Sciatic nerve (tissue), 2 donors: ENCODE results near the gene SMARCD1. TPM values are rescaled to one million over a fixed set of nuclear protein-coding genes. Genes with fewer than 3 reads are reported as not detected.

ENCODE experiments used
- ATAC-seq: fragments of 200-7000 bp; cut with Tn5 transposase; one replicate; pipeline ENCODE4 v1.9.1; 2020; ENCODE audit warnings: mild to moderate bottlenecking, moderate library complexity
- DNase-seq: peaks from one replicate; pipeline ENCODE4 v3.0.0-alpha.2; 2020; ENCODE audit warnings: low spot score
- intact Hi-C: fragments of 100-400 bp; cut with DNase I; formaldehyde crosslinking; loops from one replicate; pipeline ENCODE4 v1.14.2; 2022
- total RNA-seq: library from RNA; stranded (reverse); fragmentation: NEBNext Ultra II Directional; extraction: Animal tissue kit (Norgen Biotek cat#: 25700); gene quantifications from one replicate; pipeline ENCODE4 v1.2.1, GENCODE V29; 2021
- donor health status: DM: no; HTN: no; CAD: no.
- donor health status: DM: no; HTN: no; CAD: no.

SMARCD1 gene
- total RNA-seq, 1 donor from 2014 or later: 35.2 TPM

DNA sequence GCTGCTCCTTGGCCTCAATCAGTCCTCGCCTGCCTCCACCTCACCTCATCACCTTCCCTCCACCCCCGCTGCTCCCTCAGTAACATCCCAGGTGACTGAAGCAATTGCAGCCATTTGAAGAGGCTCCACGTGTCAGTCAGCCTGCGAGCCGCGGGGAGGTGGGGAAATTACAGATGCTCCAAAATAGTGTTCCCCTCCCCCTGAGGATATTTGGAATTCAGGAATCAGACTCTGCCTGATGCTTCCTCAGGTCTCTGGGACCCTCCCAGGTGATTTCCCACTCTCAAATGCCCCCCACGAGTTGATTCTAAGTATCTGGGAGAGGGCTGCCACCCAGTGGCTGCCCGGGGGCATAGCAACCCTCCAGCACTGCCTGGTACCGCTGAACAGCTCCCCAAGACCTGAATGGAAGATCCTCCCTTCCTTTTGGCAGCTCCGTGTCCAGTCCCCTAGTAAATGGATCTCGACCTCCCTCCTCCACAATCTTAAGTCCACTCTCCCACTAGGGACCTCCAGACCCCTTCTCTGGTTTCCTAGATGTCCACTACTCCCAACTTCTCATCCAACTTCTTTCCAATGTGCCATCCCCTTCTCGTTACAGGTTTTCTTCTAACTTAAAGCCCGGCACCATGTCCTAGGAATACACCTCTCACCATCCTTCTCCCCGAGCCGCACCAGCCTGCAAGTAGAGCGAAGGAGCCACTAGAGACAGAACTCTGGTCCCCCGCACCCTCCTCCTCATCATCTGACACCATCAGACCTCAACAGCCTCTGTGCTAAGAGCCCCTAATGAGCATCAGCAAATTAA is 29.1 kb upstream of the SMARCD1 start:
- intact Hi-C loops: loop anchor here (5.0 to 10.0 kb wide), 2 partner anchors 84 to 191 kb away; partner anchors contain the start of gene AQP6
- DNase-seq (no peak), ATAC-seq (peak; percentile 72)

DNA sequence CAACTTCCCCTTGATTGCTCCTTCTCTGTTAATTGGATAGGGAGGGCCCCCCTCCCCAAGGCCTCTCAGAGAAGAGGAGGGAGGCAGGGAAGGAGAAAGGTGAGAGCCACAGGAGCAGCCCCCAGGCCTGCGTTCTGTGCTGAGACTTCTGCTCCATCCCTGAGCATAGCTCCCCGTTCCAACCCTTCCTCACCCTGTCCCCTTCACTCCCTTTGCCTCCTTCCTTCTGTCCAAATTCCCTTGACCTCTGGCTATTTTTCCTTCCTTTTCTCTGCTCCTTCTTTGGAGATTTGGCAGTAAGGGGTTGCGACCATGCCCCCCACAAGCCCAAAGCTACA is 28.5 kb upstream of the SMARCD1 start:
- intact Hi-C loops: loop anchor here (5.0 to 10.0 kb wide), 2 partner anchors 84 to 192 kb away; partner anchors contain the start of gene AQP6
- DNase-seq (no peak), ATAC-seq (no peak)

DNA sequence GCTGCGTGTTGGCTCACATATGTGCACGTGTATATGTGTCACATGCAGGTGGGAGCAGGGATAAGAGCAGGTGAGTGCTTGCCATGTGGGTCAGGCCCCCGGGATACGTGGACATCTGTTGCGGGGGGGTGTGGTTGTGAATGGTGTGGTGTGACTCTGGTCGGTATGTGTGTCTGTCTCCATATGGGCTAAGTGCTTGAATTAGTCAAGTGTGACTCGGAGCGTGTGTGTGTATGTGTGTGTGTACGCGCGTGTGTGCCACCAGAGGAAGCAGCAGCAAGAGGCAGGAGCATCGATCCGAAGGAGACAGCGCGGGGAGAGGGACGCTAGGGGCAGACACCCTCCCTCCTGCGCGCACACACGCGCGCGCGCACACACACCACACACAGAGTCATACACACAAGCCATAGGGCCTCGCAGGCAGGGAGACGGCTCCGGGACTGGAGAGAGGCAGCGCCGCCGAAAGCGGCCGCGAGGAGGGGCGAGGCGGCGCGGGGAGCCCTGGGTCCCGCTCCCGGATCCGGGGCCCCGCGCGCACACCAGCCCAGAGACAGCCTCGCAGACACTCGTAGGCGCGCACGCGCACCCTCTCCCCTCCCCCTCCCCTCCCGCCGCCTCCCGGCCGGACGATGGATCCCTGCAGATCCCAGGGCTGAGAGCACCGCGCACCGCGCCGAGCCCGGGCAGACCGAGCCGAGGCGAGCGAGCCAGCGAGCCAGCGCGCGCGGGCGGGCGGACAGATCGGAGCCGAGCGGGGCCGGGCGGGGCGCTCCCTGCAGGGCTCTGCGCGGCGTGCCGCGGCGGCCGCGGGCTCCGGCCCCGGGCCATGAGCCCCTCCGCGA is 27.9 kb upstream of the SMARCD1 start, which contains the start of gene ASIC1:
Gene ASIC1, plus strand, starts transcription at position 597 of the 842 bp plus-strand sequence. CDS start 1,171 bp downstream, outside the sequence.
- intact Hi-C loops: loop anchor here (5.0 to 10.0 kb wide), 2 partner anchors 85 to 192 kb away; partner anchors contain the start of gene AQP6
- DNase-seq (peak; percentile 87), ATAC-seq (peak; percentile 79)

DNA sequence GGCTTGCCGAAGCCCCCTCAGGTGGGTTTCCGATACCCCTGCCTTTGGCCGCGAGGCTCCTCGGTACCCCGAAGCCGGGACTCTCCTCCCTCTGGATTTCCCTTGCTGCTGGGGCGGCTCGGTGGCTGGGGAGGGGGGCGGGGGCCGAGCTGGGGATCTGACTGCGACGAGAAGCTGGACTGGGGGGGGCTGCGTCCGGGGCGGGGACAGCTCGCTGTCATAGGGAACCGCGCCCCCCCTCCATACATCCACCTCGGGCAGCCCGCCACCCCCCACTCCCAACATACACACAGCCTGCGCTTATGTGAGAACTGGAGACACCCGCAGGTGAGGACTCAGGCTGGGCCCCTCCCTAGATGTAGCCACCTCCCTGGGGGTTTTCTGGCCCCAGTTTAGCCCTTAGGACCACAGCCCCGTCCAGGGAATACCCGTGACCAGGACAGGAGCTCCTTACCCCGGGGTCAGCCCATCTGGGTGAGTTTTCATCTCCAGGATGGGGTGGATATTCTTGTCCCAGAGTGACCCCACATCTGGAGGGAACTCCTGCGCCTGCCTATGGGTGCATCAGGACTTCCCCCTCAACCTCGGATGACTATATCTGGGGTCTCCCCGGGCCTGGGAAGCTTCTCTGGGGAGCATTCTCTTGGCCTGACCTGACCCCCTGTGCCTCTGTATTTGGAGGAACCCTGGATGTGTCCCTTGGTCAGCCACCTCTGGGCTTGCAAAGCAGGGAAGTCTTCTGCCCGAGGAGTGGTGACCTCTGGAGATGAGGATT is 27.1 kb upstream of the SMARCD1 start:
- intact Hi-C loops: loop anchor here (5.0 to 10.0 kb wide), 2 partner anchors 86 to 193 kb away; partner anchors contain the start of gene AQP6
- DNase-seq: no peak
- ATAC-seq: no peak

DNA sequence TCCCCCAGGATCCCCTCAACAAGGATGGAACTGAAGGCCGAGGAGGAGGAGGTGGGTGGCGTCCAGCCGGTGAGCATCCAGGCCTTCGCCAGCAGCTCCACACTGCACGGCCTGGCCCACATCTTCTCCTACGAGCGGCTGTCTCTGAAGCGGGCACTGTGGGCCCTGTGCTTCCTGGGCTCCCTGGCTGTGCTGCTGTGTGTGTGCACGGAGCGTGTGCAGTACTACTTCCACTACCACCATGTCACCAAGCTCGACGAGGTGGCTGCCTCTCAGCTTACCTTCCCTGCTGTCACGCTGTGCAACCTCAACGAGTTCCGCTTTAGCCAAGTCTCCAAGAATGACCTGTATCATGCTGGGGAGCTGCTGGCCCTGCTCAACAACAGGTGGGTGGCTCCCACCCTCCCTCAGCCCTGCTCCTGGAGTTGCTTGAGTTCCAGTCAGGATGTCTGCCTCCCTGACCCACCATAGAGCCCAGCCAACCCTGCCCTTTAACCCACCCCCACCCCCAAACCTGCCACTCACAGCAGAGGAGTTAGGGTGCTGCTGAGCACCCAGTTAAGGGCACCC is 26.3 kb upstream of the SMARCD1 start:
- no peak for DNase-seq
- intact Hi-C loops: loop anchor here (5.0 to 10.0 kb wide), 2 partner anchors 87 to 194 kb away; partner anchors contain the start of gene AQP6
- no peak for ATAC-seq

DNA sequence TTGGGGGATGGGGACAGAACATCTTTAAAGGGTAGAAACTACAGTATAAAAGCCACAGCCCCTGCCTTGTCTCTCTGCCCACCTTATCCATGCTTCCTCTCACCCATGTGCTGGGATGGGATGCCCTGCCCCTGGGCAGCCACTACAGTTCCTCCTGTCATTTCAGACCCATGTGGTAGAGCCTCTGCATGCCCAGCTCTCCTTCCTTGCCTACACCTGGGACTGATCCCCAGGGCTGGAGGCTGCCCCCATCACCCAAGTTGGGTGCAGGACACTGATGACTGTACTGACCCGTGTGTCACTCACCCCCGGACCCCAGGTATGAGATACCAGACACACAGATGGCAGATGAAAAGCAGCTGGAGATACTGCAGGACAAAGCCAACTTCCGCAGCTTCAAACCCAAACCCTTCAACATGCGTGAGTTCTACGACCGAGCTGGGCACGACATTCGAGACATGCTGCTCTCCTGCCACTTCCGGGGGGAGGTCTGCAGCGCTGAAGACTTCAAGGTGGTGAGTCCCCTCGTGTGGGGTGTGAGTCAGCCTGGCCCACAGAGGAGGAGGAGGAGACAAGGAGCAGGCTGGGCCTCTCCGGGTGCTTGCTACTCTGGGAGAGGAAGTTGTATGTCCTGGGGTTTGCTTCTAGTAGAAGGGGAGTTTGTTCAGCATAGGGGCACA is 25.6 kb upstream of the SMARCD1 start:
- ATAC-seq (no peak), DNase-seq (no peak)
- intact Hi-C loops: loop anchor here (5.0 to 10.0 kb wide), 2 partner anchors 87 to 195 kb away; partner anchors contain the start of gene AQP6

DNA sequence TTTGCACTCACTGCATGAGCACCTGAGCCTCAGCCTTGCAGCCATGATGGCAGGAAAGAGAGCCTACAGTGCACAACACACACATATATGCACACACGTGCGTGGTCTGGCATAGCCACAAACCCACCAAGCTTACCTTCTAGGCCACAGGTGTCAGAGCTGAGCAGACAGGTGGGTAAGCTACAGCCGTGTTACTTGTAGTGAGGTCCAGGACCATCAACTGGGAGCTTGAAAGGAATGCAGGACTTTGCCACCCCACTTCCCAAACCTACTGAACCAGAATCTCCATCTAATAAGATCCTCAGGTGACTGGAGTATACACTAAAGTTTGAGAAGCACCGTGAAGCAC is 25.0 kb upstream of the SMARCD1 start:
- intact Hi-C loops: no loop called here
- ATAC-seq (no peak), DNase-seq (no peak)

DNA sequence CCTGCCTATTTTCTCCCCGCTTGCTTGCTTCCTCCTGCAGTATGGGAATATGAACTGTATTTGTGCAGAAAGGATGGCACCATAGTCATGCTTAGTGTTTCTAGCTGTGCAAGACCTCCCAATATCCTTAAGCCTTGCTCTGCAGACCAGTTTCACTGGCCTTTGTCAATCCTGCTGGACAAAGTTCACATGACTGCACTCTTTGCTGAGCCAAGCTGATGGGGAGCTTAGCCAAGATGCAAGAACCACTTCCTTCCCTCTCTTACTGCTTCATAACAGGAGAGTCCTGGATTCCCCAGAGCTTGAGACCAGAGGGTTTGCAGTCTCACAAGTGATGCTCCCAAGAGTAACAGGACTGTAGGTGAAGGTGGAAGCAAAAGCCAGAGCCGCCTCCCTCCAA is 24.0 kb upstream of the SMARCD1 start:
- intact Hi-C loops: no loop called here
- ATAC-seq (no peak), DNase-seq (no peak)

DNA sequence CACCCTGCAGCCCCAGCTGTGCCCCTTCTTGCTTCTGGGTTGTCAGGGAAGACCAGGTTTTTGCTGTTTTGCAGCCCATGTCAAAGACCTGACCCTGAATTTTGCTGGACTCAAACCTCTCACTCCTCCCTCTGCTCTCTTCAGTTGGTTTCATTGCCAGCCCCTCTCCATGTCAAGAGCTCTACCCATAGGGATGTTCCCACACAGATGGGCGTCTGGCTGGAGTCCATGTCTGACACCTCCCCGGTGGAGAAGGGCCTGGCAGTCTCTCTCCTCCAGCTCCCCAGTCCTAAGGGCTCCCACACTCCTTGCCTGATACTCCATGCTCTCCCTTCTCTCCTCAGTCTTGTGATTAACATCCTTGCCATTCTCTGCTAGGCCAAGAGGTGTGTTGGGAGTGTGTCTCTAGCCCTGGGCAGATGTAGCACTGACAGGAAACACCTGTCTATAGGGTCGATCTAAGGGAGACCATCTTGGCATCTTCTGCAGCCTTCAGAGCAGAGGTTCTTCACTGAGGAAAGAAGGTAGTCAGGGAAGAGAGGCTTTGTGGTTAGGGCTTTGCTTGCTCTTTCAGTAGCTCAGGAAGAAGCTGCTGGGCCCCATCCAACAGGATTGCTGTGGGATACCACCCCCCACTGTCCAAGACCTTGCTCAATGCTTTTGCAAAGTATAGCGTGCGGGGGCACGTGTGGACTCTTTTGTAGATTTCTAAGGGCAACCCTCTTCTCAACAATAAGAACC is 23.0 kb upstream of the SMARCD1 start:
- no peak for ATAC-seq
- no peak for DNase-seq
- intact Hi-C loops: no loop called here

DNA sequence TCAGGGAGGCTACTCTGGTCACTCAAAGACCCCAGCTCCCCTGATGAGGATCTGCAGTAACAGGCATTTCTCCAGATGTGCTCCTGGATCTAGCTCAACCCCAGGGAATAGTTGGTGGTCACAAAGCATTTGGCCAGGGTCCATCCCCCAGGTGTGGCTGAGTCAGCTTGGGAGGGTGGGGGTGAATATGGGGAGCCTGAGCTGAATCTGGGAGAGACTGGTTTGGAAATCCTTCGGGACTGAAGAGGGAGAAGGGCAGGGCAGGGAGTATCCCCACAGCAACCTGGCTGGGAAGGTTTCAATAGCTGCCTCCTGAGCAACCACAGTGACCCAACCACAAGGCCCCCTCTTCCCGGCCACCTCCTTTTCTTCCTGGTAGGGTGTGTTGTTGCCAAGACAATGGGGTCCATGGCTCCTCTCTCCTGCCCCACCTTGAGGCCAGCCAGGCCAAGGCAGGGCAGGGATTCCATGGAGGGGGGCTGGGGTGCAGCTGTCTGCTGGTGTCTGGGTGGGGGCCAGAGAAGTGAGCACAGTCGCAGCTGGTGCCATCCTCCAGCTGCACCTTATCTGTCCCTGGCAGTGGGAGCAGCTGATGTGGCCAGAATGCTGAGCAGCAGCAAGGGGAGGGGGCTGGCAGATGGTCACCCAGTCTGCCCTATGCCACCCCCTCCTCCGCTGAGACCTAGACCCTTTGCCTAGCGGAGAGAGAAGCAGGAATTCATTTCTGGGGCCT is 22.2 kb upstream of the SMARCD1 start:
- no peak for DNase-seq
- intact Hi-C loops: no loop called here
- ATAC-seq: no peak

DNA sequence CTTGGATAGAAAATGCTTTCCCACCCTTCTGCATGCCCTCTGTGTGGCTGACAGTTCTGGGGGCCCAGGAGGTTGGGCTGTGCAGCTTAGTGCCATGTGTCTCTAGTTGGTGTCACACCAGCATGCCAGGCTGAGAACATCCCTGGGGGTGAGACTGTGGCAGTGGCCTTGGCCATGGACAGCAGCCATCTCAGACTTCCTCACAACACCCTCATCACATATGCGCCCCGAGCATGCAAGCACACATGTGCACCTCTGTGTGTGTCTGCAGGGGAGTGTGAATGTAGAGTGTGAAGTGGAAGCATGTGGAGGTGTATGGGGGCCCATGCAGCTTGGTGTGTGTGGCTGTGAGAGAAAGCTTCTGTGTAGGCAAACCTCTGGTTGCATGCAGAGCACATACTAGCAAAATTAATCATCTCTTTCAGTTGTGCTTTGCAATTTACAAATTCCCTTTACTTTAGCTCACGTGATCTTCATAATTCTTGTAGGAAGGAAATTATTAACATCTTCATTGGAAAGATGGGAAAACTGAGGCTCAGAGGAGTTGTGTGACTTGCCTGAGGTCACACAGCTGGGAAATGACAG is 19.3 kb upstream of the SMARCD1 start:
- intact Hi-C loops: no loop called here
- ATAC-seq (no peak), DNase-seq (no peak)

DNA sequence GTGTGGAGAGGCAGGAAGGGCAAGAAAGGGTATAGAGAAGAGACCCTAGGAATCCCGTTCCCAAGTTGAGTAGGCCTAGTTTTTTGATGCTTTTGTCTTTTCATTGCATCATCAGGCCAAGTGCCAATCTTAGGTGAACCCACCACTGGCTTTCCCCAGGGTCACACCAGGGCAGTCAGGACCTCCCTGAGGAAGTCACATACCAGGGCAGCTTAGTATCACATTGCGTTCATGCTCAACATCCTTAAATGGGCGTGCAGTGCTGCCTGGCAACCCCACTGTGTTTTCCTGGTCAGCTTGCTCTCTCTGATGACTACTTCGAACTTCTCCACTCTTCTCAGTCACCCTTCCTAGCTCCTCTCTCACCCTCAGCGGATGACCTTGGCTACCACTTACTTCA is 18.7 kb upstream of the SMARCD1 start:
- intact Hi-C loops: no loop called here
- ATAC-seq: peak; percentile 25
- DNase-seq: no peak

DNA sequence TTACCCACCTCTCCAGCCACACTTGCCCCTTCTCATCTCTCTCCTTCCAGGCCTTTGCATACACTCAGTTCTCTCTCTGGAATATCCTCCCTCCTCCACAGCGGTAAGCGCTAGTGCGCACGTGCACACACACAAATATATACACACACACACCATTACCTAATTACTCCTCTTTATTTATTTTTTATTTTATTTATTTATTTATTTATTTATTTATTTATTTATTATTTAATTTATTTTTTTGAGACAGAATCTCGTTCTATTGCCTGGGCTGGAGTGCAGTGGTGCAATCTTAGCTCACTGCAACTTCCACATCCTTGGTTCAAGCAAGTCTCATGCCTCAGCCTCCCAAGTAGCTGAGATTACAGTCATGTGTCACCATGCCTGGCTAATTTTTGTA is 16.1 kb upstream of the SMARCD1 start:
- intact Hi-C loops: no loop called here
- ATAC-seq (no peak), DNase-seq (no peak)

DNA sequence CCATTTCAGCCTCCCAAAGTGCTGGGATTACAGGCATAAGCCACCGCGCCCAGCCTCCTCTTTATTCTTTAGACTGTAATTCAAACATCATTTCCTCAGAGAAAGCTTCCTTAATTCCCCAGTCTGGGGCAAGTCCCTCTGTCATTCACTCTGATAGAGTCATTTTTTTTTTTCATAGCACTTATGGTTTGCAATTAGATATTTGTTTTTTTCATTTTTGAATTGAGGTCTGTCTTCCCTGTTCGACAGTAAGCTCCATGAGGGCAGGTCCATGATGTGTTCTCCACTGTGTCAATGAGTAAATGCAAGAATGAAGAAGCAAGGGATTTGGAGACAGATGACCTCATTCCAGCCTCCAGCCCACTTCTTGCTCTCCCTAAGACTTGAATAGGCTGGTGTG is 15.6 kb upstream of the SMARCD1 start:
- no peak for ATAC-seq
- no peak for DNase-seq
- intact Hi-C loops: no loop called here

DNA sequence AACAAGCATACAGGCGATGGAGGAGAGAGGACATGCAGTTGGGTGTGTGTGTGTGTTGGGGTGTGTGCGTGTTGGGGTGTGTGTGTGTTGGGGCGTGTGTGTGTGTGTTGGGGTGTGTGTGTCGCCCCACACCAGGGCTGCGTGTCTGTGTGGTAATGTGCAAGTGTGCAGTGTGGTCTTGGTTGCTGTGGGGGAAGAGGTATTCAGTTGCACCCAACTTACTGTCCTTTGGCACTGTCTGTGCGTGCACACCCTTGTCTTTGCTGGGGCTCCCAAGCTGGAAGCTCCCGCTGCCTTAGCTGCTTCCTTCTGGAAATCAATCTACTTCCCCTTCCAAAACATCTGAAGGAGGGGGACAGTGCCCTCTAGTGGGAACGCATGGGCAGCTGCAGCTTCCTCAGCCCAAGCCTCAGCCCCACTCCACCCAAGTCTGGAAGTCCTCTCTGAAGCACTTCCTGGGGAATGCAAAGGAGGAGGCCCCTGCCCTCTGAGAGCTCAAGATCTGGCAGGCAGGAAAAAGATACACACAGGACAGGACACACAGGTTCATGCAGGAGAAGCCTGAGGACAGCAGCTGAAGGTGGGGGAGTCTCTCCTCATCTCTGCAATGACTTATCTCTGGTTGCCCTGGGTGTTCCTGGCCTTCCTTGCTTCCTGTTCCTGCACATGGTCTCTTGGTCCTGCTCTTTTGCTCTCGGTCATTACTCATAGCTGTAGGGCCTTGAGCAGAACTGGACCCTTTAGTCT is 14.7 kb upstream of the SMARCD1 start:
- peak; percentile 91 for DNase-seq

More for the DNA sequence above, 14.7 kb upstream of the SMARCD1 start:
- peak; percentile 80 for ATAC-seq
- intact Hi-C loops: loop anchor here (5.0 to 10.0 kb wide), 2 partner anchors 98 to 104 kb away; partner anchors contain the start of gene AQP6
